Omental fat pad (tissue), 4 donors: ENCODE data around the gene KIRREL1. TPM values are rescaled to one million over a fixed set of nuclear protein-coding genes. Genes with fewer than 3 reads are reported as not detected.

Experiments used
- ATAC-seq: fragments of 150-250 bp; one replicate; pipeline ENCODE4 v1.9.1; 2016; ENCODE audit warnings: mild to moderate bottlenecking, moderate library complexity; ENCODE audit not compliant: low FRiP score
- DNase-seq: peaks from one replicate; pipeline ENCODE4 v3.0.0-alpha.2; 2019; ENCODE audit warnings: low spot score
- total RNA-seq, 4 donors: library from RNA; depleted of rRNA; stranded (reverse); fragments of >200 nt; gene quantifications; one replicate each; pipeline ENCODE4 v1.1.0, GENCODE V29; 2016
- TF ChIP-seq, protein P1 (sequence below), 3 donors: fragments of 450-650 bp; IDR thresholded peaks; one replicate each; pipeline ENCODE4 v1.5.1; 2016 to 2017; ENCODE audit warnings: antibody characterized with exemption in 3 of 3, mild to moderate bottlenecking in 3 of 3, moderate library complexity in 2 of 3

Gene KIRREL1
- total RNA-seq, 4 donors from 2014 or later, result 47.2 to 81.6 (median 61.6) TPM

DNA sequence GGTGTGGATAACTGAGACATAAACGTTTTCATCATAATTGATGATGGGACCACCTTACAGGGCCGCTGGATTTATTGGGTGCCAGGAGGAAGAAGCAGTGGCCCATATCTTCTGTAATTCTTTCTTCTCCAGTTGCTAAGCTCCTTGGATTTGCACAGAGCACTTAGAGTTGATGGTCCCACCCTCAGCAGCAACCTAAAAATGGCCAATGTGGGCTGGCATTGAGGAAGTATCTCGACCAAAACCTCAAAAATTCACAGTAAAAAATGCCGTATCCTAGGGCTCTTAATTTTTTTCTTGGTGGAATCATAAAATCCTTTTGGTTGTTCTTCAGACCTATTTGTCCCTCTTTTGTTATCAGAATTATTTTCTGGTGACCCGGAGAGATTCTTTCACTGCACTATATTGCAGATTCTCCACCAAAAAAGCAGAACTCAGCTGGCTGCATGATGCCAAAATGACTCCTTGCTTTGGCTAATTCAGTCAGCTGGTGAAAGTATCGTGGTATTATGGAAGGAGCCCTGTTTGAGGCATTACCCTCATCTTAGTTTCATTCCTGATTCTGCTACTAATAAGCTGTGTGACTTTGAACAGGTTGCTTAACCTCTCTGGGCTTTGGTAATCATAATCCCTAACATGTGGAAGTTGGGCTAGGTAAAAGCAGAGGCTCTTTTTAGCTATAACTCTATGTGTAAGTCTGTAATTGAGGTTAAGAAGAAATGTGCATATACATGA lies 27.6 kb downstream of the KIRREL1 start:
- TF ChIP-seq, protein P1, sequence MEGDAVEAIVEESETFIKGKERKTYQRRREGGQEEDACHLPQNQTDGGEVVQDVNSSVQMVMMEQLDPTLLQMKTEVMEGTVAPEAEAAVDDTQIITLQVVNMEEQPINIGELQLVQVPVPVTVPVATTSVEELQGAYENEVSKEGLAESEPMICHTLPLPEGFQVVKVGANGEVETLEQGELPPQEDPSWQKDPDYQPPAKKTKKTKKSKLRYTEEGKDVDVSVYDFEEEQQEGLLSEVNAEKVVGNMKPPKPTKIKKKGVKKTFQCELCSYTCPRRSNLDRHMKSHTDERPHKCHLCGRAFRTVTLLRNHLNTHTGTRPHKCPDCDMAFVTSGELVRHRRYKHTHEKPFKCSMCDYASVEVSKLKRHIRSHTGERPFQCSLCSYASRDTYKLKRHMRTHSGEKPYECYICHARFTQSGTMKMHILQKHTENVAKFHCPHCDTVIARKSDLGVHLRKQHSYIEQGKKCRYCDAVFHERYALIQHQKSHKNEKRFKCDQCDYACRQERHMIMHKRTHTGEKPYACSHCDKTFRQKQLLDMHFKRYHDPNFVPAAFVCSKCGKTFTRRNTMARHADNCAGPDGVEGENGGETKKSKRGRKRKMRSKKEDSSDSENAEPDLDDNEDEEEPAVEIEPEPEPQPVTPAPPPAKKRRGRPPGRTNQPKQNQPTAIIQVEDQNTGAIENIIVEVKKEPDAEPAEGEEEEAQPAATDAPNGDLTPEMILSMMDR (IDR thresholded peaks at IDR 0.05), result no peak
- DNase-seq (no peak), ATAC-seq (no peak)

DNA sequence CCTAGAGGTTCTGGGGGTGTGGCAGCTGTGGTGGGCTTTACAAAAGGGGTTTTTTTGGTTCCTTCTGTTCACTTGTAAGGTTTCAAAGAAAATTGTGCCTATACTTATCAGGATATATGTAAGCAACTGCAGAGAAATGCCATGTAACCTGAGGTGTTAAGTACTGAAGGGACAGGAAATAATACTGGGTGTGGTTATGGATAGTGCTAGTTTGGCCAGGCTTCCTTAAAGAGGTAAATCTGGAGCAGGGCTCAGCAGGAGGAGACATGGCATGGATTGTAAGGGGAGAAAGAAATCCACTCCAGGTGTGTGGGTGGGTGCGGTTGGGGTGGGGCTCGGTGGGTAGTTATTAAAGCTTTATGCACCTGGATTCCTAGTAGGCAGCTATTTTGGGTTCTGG lies 28.3 kb downstream of the KIRREL1 start:
- TF ChIP-seq, protein P1 (IDR thresholded peaks at IDR 0.05), result no peak
- no peak for DNase-seq
- no peak for ATAC-seq

DNA sequence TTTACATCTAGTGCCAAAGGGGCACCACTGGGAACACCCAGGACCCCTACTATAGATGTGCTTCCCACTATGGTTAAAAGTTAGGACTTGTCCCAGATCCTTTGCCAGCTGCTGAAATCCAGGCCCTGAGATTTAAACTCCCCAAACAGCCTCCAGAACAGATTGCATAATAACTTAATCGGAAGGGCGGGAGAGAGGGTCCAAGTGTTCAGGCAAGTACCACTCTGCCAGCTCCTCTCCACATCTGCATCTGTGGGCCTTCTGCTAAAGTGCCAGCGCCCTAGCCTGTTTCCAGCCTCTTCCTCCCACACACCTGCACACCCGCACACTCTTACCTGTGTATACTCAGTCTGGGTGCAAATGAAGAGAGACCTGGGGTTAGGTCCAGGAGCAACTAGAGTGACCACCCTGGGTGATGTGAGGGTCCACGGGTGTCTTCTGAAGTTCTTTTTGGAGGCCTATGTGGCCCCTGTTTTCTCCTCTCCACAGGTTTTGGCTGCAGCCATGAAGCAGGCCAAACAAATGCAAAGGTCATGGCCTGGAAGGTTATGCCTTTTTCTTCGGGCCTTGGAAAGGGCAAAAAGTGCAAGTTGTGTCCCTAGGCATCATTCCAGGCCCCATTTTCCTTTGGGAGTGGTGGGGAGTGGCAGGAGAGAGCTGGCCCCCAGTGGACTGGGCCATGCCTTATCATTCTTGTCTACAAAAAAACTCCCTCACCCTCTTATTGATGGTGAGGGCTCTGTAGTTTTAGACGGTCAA lies 29.3 kb downstream of the KIRREL1 start:
- TF ChIP-seq, protein P1 (IDR thresholded peaks at IDR 0.05), result no peak
- ATAC-seq (no peak), DNase-seq (no peak)

DNA sequence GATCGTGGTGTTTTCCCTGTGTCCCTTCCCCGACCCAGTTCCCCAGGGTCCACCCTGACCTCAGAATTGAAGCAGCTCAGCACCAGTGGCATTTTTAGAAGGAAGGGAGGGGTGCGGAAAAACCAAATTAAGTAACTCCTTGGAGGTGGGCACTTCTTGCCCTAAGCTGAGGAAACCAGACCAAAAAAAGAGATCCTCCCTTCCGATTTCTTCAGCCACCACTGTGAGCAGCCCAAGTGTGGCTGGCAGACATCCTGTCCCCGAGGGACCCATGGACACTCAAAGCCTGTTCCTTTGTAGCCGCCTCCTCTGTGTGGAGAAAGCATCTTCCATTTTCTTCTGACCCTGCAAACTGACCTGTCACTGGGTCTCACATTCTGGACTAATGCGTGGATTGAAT lies 31.3 kb downstream of the KIRREL1 start:
- TF ChIP-seq, protein P1 (IDR thresholded peaks at IDR 0.05), result no peak
- ATAC-seq (no peak), DNase-seq (no peak)

DNA sequence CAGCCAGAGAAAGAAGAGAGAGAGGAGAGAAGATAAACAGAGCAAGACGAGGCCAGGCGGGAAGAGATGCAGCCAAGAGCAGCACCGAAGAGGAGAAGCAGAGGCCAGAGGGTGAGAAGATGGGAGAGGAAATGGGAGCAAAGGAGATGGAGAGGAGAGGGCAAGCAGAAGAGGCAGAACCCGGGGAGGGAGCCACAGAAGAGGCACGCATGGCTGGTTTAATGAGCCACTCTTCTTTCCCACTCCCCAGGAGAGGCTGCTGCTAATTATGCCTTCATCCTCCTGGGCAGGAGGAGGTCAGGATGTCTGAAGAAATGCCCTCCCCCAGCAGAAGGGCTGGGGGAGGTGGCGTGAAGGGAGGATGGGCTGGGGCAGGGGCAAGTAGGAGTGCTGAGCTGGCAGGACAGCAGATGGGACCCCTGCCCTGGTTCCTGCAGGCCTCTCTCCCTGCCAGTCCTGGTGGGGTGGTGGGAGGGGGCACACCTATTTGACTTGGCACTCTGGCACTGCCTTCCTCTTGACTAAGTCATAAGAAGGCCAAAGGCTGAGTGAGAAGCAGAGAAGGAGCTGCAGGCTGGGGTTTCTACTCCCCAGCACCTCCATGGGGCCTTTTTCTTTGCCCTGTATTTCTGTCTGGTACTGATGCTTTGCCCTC lies 32.3 kb downstream of the KIRREL1 start:
- ATAC-seq, result no peak
- DNase-seq, result no peak
- TF ChIP-seq, protein P1 (IDR thresholded peaks at IDR 0.05), result no peak

DNA sequence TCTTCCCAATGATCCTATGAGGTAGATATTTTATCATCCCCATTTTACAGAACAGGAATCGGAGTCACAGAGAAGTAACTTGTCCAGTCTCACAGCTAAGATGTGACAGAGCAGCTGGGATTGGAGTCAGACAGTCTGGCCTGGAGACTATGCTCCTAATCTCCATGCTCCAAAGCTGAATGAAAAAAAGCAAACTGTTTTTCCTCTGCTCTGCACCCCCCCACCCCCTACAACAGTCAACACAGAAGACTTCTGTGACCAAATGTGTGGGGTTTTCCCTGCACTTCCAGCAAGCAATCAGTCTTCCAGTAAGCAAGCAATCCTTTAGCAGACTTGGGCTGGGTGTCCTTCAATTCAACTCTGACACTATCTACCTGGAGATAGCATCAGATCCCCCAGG lies 33.2 kb downstream of the KIRREL1 start:
- DNase-seq (no peak), ATAC-seq (no peak)
- TF ChIP-seq, protein P1 (IDR thresholded peaks at IDR 0.05), result no peak
